ENCODE data around the gene HS3ST5. TPM values are rescaled to one million over a fixed set of nuclear protein-coding genes. Genes with fewer than 3 reads are reported as not detected.

Gene HS3ST5
- total and polyA plus RNA-seq, 2 donors (not counting 3 experiments of a cell fraction or from before 2014, with no cell fraction given): not detected

- dilution Hi-C loops (cut with MboI; ENCODE audit: extremely low pct_ligation_motif_present, low sequenced_read_pairs) (no loop called here), intact Hi-C loops (cut with micrococcal nuclease) (no loop called here)
- Histone ChIP-seq H4K20me1 (replicated peaks; ENCODE audit: control insufficient read depth, extremely low read depth, insufficient read depth, low read length) (no peaks in the 10 kb centered on the region), H3K9ac (replicated peaks; ENCODE audit: extremely low read depth, insufficient read depth, low read length) (no peak overlapping the region), H3K4me2 (ENCODE audit: insufficient read depth, low read length) (no peak overlapping the region), H3K27ac (ENCODE audit: insufficient read depth, low read depth, low read length) (no peak overlapping the region), H3K36me3 (ENCODE audit: control insufficient read depth in 2 of 2, extremely low read depth in 1 of 2, insufficient read depth in 2 of 2, low read length in 2 of 2) (no peaks in the 10 kb centered on the region), H2AFZ (ENCODE audit: low read depth, low read length) (no peak overlapping the region), H3K4me3 (replicated peaks in 1 of 3; ENCODE audit: insufficient read depth in 1 of 3, low read depth in 1 of 3, low read length in 3 of 3) (no peak overlapping the region), H3K79me2 (ENCODE audit: control insufficient read depth, insufficient read depth, low read length) (no peaks in the 10 kb centered on the region), H3K27me3 (ENCODE audit: control insufficient read depth in 2 of 2, insufficient read depth in 2 of 2, low read length in 2 of 2) (peaks cover 0 to 3% of the 10 kb centered on the region in 2 experiments), H3K4me1 (ENCODE audit: control insufficient read depth, extremely low read depth, insufficient read depth, low read length) (no peaks in the 10 kb centered on the region), H3K9me3 (replicated peaks; ENCODE audit: control insufficient read depth, insufficient read depth, low read length) (no peaks in the 10 kb centered on the region), H3K9me1 (replicated peaks; ENCODE audit: control insufficient read depth, extremely low read depth, insufficient read depth, low read length) (no peaks in the 10 kb centered on the region)
- ChIA-PET CTCF (interaction anchor here (2.0 kb wide), 1 partner anchor 28 kb away, joined by 5 read pairs; no protein-coding TSS in a partner anchor), POLR2A (no interaction called here)
- TF ChIP-seq EZH2 (IDR thresholded peaks at IDR 0.05; ENCODE audit: borderline replicate concordance, low read depth, low read length, severe bottlenecking) (no peak), MYC (IDR thresholded peaks at IDR 0.05; ENCODE audit: low read depth, low read length) (no peak)
- no peak for DNase-seq (ENCODE audit: low read depth, low spot score)
- no peak for FAIRE-seq
- BruUV-seq (replicated peaks): no TSS peak
Observed at GRCh38 chr6:114276783-114277182, 66.0 kb downstream of the HS3ST5 start.

- Histone ChIP-seq H3K9me3 (replicated peaks; ENCODE audit: control insufficient read depth, insufficient read depth, low read length) (no peaks in the 10 kb centered on the region), H3K27ac (ENCODE audit: insufficient read depth, low read depth, low read length) (no peak overlapping the region), H3K27me3 (ENCODE audit: control insufficient read depth in 2 of 2, insufficient read depth in 2 of 2, low read length in 2 of 2) (peaks cover 0 to 3% of the 10 kb centered on the region in 2 experiments), H4K20me1 (replicated peaks; ENCODE audit: control insufficient read depth, extremely low read depth, insufficient read depth, low read length) (no peaks in the 10 kb centered on the region), H3K4me2 (ENCODE audit: insufficient read depth, low read length) (no peak overlapping the region), H2AFZ (ENCODE audit: low read depth, low read length) (no peak overlapping the region), H3K9ac (replicated peaks; ENCODE audit: extremely low read depth, insufficient read depth, low read length) (no peak overlapping the region), H3K36me3 (ENCODE audit: control insufficient read depth in 2 of 2, extremely low read depth in 1 of 2, insufficient read depth in 2 of 2, low read length in 2 of 2) (no peaks in the 10 kb centered on the region), H3K9me1 (replicated peaks; ENCODE audit: control insufficient read depth, extremely low read depth, insufficient read depth, low read length) (no peaks in the 10 kb centered on the region), H3K4me3 (replicated peaks in 1 of 3; ENCODE audit: insufficient read depth in 1 of 3, low read depth in 1 of 3, low read length in 3 of 3) (no peak overlapping the region), H3K4me1 (ENCODE audit: control insufficient read depth, extremely low read depth, insufficient read depth, low read length) (no peaks in the 10 kb centered on the region), H3K79me2 (ENCODE audit: control insufficient read depth, insufficient read depth, low read length) (no peaks in the 10 kb centered on the region)
- intact Hi-C loops (cut with micrococcal nuclease): no loop called here
- DNase-seq (ENCODE audit: low read depth, low spot score): no peak
- no TSS peak for BruUV-seq (replicated peaks)
- dilution Hi-C loops (cut with MboI; ENCODE audit: extremely low pct_ligation_motif_present, low sequenced_read_pairs): no loop called here
- no peak for TF ChIP-seq MYC (IDR thresholded peaks at IDR 0.05; ENCODE audit: low read depth, low read length)
- TF ChIP-seq MAX (IDR thresholded peaks at IDR 0.05; ENCODE audit: insufficient read depth, insufficient read length): no peak
- TF ChIP-seq POLR2A (IDR thresholded peaks at IDR 0.05; ENCODE audit: low read depth, low read length): no peak
- no peak for TF ChIP-seq GATA2 (IDR thresholded peaks at IDR 0.05; ENCODE audit: insufficient read depth, insufficient read length, low read depth, low read length)
- TF ChIP-seq FOS (IDR thresholded peaks at IDR 0.05; ENCODE audit: borderline replicate concordance, insufficient read depth, low read length): no peak
- TF ChIP-seq CTCF (IDR thresholded peaks at IDR 0.05; ENCODE audit: extremely low read depth in 1 of 2, insufficient read depth in 1 of 2, low read depth in 1 of 2, low read length in 2 of 2): no peak
- TF ChIP-seq POLR2AphosphoS5 (IDR thresholded peaks at IDR 0.05; ENCODE audit: insufficient read depth, low read depth, low read length): no peak
- TF ChIP-seq JUN (IDR thresholded peaks at IDR 0.05; ENCODE audit: borderline replicate concordance, insufficient read depth, insufficient read length, low read depth): no peak
- no peak for TF ChIP-seq EZH2 (IDR thresholded peaks at IDR 0.05; ENCODE audit: borderline replicate concordance, low read depth, low read length, severe bottlenecking)
- CTCF ChIA-PET: no interaction called here
- FAIRE-seq: no peak
- POLR2A ChIA-PET: interaction anchor here (0.5 kb wide), 1 partner anchor 166 kb away, joined by 3 read pairs; no protein-coding TSS in a partner anchor
Observed at GRCh38 chr6:114274836-114275235, 68.0 kb downstream of the HS3ST5 start.
